Lower leg skin (tissue), 4 donors: Measurements from ENCODE around the gene FLRT2. TPM values are rescaled to one million over a fixed set of nuclear protein-coding genes. Genes with fewer than 3 reads are reported as not detected.

Experiments used
- DNase-seq, 2 donors: peaks; one replicate each; pipeline ENCODE4 v3.0.0-alpha.2; 2019; ENCODE audit warnings: low spot score in 2 of 2
- H3K4me3 ChIP-seq: fragments of 200-600 bp; sonication (generic); 2 replicates; pipeline ENCODE4 v1.5.1; 2017; ENCODE audit warnings: mild to moderate bottlenecking, low read depth; ENCODE audit not compliant: poor library complexity, severe bottlenecking
- CTCF ChIP-seq, 3 donors: fragments of 450-650 bp; IDR thresholded peaks; one replicate each; pipeline ENCODE4 v1.5.1; 2016; ENCODE audit warnings: antibody characterized with exemption in 3 of 3, mild to moderate bottlenecking in 3 of 3, moderate library complexity in 2 of 3
- POLR2A ChIP-seq, 2 donors: fragments of 450-650 bp; IDR thresholded peaks; one replicate each; pipeline ENCODE4 v1.6.1; 2016 to 2017; ENCODE audit warnings: antibody characterized with exemption in 2 of 2, mild to moderate bottlenecking in 1 of 2, moderate library complexity in 1 of 2
- WGBS, 2 donors: methylation state at CpG; one replicate each; pipeline ENCODE4 v1.1.5; 2018; 5-methylcytosine and 5-hydroxymethylcytosine counted together
- intact Hi-C: fragments of 100-400 bp; cut with DNase I; formaldehyde crosslinking; loops from one replicate; pipeline ENCODE4 v1.15.0; 2023; ENCODE audit warnings: low total_unique reads
- total RNA-seq, 4 donors: library from RNA; depleted of rRNA; stranded (reverse); fragments of >200 nt; gene quantifications; one replicate each; pipeline ENCODE4 v1.1.0, GENCODE V29; 2016

The FLRT2 gene
- total RNA-seq, 4 donors from 2014 or later: 11.5 to 36.5 (median 28.0) TPM

GRCh38 chr14:85644211-85644610 lies 114.3 kb downstream of the FLRT2 start:
- intact Hi-C loops: no loop called here
- DNase-seq: no peak
- TF ChIP-seq POLR2A (IDR thresholded peaks at IDR 0.05) (no peak), CTCF (IDR thresholded peaks at IDR 0.05) (no peak)
- 82 to 92% methylated on average over 2 of the region's 2 CpGs for WGBS, 2 donors
- H3K4me3 ChIP-seq: no peak overlapping the region

GRCh38 chr14:85653029-85653428 lies 123.1 kb downstream of the FLRT2 start:
- DNase-seq: no peak
- no peak overlapping the region for H3K4me3 ChIP-seq
- intact Hi-C loops: no loop called here
- WGBS, 2 donors: 80 to 91% methylated on average over 2 of the region's 2 CpGs
- TF ChIP-seq CTCF (IDR thresholded peaks at IDR 0.05): no peak
- TF ChIP-seq POLR2A (IDR thresholded peaks at IDR 0.05): no peak

GRCh38 chr14:85660243-85660922 lies 130.4 kb downstream of the FLRT2 start:
- intact Hi-C loops: no loop called here
- no peak for DNase-seq
- WGBS, 2 donors: 74 to 85% methylated on average over 2 of the region's 2 CpGs
- no peak overlapping the region for H3K4me3 ChIP-seq
- TF ChIP-seq CTCF (IDR thresholded peaks at IDR 0.05) (no peak), POLR2A (IDR thresholded peaks at IDR 0.05) (no peak)

DNA sequence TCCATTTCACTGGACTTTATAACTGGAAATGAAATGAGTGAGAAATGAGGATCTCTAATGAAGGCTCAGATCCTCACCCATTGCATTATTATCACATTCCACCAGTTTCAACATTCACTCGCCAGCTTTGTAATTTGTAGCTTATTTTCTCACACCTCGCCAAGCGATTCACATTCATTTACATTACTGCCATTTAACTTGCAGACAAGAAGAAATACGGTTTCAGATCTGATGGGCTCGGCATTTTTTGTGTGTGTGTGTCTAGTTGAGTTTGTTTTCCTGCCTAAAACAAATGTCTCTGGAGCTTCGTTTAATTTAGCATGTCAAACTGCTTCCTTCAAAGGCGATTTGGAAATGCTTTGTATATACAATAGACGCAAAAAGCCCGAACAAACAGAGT lies 132.2 kb downstream of the FLRT2 start:
- intact Hi-C loops: no loop called here
- WGBS, 2 donors: 77 to 82% methylated on average over 9 of the region's 9 CpGs
- no peak for TF ChIP-seq CTCF (IDR thresholded peaks at IDR 0.05)
- no peak for TF ChIP-seq POLR2A (IDR thresholded peaks at IDR 0.05)
- H3K4me3 ChIP-seq: no peak overlapping the region
- DNase-seq: no peak

DNA sequence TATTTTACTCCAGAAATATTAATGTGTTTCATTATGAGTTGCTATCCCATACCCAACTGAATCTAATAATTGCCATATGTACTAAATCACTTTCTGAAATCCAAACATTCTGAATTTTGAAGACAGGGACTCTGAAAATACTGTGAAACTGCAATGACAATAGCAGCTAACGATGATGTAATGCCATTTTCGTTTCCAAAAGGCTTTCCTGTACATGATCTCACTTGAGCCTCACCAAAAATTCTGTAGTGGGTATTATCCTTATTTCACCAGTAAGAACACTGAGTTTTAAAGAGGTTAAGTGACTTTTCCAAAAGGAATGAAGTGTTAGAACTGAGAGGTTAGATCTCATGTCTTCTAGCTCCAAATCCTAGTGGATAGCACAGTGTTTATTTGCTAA lies 133.3 kb downstream of the FLRT2 start:
- no peak overlapping the region for H3K4me3 ChIP-seq
- intact Hi-C loops: no loop called here
- DNase-seq: no peak
- no peak for TF ChIP-seq POLR2A (IDR thresholded peaks at IDR 0.05)
- TF ChIP-seq CTCF (IDR thresholded peaks at IDR 0.05): no peak
- 46 to 53% methylated on average over 2 of the region's 2 CpGs for WGBS, 2 donors

- TF ChIP-seq POLR2A (IDR thresholded peaks at IDR 0.05): no peak
- no peak for TF ChIP-seq CTCF (IDR thresholded peaks at IDR 0.05)
- no peak overlapping the region for H3K4me3 ChIP-seq
- DNase-seq: no peak
- intact Hi-C loops: no loop called here
Observed at GRCh38 chr14:85663667-85664066, 133.7 kb downstream of the FLRT2 start.
